Bronchial epithelial cell (primary cell): ENCODE results near the gene POLR2J3. TPM values are rescaled to one million over a fixed set of nuclear protein-coding genes. Genes with fewer than 3 reads are reported as not detected.
"Not testable (repeated sequence)": the region's sequence is repeated elsewhere in the genome, so short reads cannot be mapped to it uniquely, and the experiment has no call there.

Source experiments
- DNase-seq: peaks from one replicate; pipeline ENCODE4 v3.0.0-alpha.2; 2010; ENCODE audit warnings: low read depth
- FAIRE-seq: peaks from 2 replicates; lab custom pipeline; 2011; peaks lifted over from hg19 to GRCh38; lab: Jason Lieb, UNC
- H3K27me3 ChIP-seq: 2 replicates; pipeline ENCODE4 v1.5.1; 2011; ENCODE audit warnings: low read length; ENCODE audit not compliant: control insufficient read depth, insufficient read depth
- H3K36me3 ChIP-seq: 2 replicates; pipeline ENCODE4 v1.5.1; 2011; ENCODE audit warnings: low read length; ENCODE audit not compliant: control insufficient read depth, insufficient read depth
- H3K4me3 ChIP-seq: 2 replicates; pipeline ENCODE4 v1.5.1; 2011; ENCODE audit warnings: mild to moderate bottlenecking, low read depth, low read length, control low read depth
- total RNA-seq: library from RNA; depleted of rRNA; stranded (reverse); fragments of >200 nt; gene quantifications from 2 replicates; pipeline ENCODE4 v1.2.1, GENCODE V29; 2014

Gene POLR2J3
- total RNA-seq, 1 donor from 2014 or later, result 25.5 TPM

DNA sequence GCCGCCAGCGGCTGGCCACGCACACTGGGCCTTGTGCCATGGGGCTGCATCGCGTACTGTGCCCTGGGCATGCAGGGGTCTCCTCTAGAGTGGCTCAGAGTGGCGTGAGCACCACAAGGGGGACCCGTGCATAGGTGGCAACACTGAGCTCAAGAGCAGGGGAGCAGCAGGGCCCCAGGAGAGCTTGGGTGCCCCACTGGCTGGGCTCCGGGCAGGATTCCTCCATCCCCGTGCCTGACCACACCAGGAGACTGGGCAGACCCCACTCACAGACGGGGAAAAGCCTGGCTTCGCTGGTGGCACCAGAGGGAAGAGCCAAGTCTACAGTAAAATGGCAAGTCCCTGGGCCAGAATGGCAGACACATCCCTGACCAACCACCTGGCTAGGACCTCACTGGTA is 3.8 kb downstream of the POLR2J3 start:
- not testable (repeated sequence) for DNase-seq, H3K36me3 ChIP-seq, H3K27me3 ChIP-seq, H3K4me3 ChIP-seq, FAIRE-seq

DNA sequence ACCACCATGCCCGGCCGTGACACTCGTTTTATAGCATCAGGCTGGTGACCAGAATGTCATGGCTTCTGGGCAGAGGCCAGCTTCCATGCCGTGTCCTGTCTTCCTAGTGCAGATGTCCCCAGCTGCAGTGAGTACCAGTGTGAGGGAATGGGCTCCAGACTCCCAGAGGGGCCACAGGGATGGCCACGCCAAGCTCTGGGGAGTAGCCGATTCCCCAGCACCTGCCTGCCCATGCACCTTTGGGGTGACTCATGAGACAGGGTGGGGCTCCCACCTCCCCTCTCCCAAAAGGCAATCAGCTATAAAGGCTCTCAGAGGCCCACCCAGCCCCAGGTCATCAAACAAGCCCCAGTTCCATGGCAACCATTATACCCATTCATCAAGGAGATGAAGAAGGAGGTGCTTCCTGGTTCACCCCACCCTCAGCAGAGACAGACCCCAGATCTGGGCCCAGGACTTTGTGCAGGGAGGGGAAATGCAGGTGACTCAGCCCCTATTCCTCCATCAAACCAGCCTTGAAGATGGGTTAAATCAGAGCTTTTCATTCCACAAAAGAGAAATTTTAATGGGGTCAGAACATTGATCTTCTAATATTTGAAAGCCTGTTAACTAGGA is 21.5 kb downstream of the POLR2J3 start, which contains the start of gene SPDYE2:
Gene SPDYE2, plus strand, starts transcription at position 419 of the 615 bp plus-strand sequence. CDS start 2,030 bp downstream, outside the sequence.
- H3K36me3 ChIP-seq, H3K27me3 ChIP-seq, FAIRE-seq, H3K4me3 ChIP-seq, DNase-seq: not testable (repeated sequence)

DNA sequence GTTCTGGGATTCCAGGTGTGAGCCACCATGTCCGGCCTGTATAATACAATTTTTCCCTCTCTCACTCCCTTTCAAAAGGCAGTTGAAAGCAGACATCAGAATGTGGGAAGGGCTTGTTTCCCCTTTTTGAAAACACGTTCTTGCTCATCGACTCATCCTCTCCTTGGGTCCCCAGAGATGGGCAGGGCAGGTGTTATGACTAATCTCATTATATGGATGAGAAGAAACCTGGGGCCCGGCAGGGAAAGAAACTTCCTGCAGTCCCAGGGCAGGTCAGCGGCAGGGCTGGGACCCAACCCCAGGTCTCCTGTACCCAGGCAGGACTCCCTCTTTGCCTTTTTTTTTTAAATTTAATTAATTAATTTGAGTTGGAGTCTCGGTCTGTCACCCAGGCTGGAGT is 26.0 kb downstream of the POLR2J3 start:
- H3K27me3 ChIP-seq, FAIRE-seq: not testable (repeated sequence)

GRCh38 chr7:102545288-102545687 is 27.1 kb downstream of the POLR2J3 start:
- H3K36me3 ChIP-seq, FAIRE-seq: not testable (repeated sequence)

More for the DNA sequence above, 26.0 kb downstream of the POLR2J3 start:
- not testable (repeated sequence) for DNase-seq, H3K4me3 ChIP-seq, H3K36me3 ChIP-seq

DNA sequence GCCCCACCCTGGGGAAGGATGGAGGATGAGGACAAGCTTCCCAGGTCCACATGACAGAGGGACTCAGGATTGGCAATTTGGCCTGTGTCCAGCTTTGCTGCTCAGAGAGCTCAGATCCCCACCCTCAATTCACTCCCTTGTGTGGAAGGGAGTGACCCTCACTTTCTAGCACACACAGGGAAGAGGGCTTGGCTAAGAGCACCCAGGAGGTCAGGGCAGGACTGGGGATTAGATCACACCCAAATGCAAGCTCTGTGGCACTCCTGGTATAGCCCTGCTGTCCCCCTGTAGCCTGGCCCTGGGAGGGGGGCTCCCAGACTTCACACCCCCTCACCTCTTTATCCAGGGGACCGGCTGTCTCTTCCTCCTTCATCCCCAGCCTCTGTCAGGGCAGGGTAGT is 28.0 kb downstream of the POLR2J3 start:
- not testable (repeated sequence) for H3K4me3 ChIP-seq, H3K36me3 ChIP-seq, H3K27me3 ChIP-seq, DNase-seq, FAIRE-seq

More at GRCh38 chr7:102545288-102545687, 27.1 kb downstream of the POLR2J3 start:
- not testable (repeated sequence) for H3K4me3 ChIP-seq, DNase-seq, H3K27me3 ChIP-seq

- not testable (repeated sequence) for H3K27me3 ChIP-seq, DNase-seq, H3K4me3 ChIP-seq, FAIRE-seq, H3K36me3 ChIP-seq
Observed at GRCh38 chr7:102543596-102543995, 28.8 kb downstream of the POLR2J3 start, which contains the start of gene UPK3BL2. Gene UPK3BL2 (minus strand): TSS chr7:102543696. CDS start chr7:102543636, 60 bp downstream.

GRCh38 chr7:102542771-102543170 is 29.6 kb downstream of the POLR2J3 start:
- H3K4me3 ChIP-seq, H3K36me3 ChIP-seq, FAIRE-seq, DNase-seq, H3K27me3 ChIP-seq: not testable (repeated sequence)

DNA sequence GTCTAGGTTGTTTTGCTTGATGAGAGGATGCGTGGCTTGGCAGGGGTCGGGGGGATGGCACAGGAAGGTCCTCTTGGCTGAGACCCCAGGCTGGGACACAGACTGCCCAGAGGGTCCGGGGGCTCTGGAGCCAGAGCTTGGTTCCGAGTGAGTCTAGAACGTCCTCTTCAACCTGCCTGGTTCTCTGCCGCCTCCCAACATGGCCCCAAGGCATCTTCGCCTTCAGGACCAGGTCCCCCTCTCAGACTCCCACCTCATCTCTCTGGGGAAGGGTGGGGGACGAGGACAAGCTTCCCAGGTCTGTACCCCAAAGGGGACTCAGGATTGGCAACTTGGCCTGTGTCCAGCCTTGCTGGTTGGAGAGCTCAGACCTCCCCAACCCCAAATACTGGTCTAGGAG is 30.3 kb downstream of the POLR2J3 start:
- H3K36me3 ChIP-seq, FAIRE-seq, H3K27me3 ChIP-seq, H3K4me3 ChIP-seq, DNase-seq: not testable (repeated sequence)

DNA sequence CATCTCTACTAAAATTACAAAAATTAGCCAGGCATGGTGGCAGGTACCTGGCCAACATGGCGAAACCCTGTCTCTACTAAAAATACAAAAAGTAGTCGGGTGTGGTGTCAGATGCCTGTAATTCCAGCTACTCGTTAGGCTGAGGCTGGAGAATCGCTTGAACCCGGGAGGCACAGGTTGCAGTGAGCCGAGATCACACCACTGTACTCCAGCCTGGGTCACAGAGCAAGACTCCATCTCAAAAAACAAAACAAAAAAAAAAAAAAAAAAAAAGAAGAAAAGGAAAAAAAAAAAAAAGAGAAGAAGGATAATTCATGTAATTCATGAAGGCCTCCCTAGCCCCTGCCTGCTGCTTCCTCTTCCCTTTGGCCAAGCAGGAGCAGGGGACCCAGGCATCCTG is 31.8 kb downstream of the POLR2J3 start:
- H3K36me3 ChIP-seq, FAIRE-seq, H3K27me3 ChIP-seq, DNase-seq, H3K4me3 ChIP-seq: not testable (repeated sequence)

- not testable (repeated sequence) for FAIRE-seq, H3K36me3 ChIP-seq, H3K27me3 ChIP-seq, H3K4me3 ChIP-seq, DNase-seq
Observed at GRCh38 chr7:102535062-102535615, 37.2 kb downstream of the POLR2J3 start.

DNA sequence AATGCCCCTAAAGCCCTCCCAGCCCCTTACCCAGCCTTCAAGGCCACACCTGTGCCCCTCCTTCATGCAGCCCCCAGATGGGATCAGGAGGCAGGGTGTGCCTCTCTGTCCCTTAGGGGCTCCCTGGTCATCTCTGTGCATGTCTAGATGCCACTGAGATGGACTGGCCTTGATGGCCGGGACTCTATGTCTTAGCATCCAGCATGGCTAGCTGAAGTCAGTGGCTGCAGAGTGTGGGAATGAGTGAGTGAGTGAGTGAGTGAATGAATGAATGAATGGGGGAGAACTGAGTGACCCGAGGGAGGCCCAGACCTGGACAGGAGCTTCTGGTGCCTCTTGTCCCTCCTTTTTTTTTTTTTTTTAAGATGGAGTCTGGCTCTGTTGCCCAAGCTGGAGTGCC is 40.3 kb downstream of the POLR2J3 start:
- not testable (repeated sequence) for DNase-seq, H3K36me3 ChIP-seq, H3K4me3 ChIP-seq, H3K27me3 ChIP-seq, FAIRE-seq

GRCh38 chr7:102531583-102531982 is 40.8 kb downstream of the POLR2J3 start:
- not testable (repeated sequence) for H3K27me3 ChIP-seq, DNase-seq, H3K36me3 ChIP-seq, FAIRE-seq, H3K4me3 ChIP-seq

DNA sequence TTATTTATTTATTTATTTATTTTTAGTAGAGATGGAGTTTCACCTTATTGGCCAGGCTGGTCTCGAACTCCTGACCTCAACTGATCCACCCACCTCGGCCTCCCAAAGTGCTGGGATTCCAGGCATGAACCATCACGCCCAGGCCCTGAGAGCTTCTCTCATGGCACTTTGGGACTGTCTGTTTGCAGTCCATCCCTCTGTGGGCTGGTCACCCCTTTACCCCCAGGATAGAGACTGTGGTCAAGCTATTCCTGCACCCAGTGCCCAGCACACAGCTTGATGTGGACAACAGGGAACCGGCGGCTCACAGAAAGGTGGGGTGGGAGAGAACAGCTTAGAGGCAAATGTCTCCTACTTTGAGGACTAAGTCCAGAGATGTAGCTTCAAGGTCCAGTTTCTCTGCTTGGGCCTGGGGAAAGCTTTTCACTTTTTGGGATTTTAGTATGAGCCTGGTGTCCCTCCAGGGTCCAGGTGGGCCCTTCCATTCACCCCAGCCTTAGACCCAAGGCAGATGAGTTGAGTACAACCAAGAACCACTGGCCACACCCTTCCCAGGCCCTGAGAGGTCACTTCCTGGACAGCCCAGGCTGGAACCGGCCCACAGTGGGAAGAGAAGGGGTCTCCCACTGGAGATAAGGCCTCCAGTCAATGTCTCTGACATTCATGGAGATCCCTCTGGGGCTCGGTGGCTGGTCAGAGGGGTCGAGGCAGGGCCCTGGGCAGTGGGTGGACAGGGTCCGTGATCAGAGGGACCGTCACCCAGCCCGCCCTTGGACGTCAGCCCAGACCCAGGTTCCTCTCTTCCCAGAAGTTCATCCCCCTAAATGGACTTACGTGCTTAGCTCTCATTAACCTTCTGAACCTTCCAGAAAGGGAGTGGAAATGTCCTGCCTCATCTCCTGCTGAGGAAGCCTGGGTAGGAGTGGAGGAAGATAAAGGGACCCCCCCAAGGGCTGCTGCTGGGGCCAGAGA is 44.3 kb downstream of the POLR2J3 start:
- not testable (repeated sequence) for DNase-seq, H3K4me3 ChIP-seq, H3K36me3 ChIP-seq, FAIRE-seq, H3K27me3 ChIP-seq

DNA sequence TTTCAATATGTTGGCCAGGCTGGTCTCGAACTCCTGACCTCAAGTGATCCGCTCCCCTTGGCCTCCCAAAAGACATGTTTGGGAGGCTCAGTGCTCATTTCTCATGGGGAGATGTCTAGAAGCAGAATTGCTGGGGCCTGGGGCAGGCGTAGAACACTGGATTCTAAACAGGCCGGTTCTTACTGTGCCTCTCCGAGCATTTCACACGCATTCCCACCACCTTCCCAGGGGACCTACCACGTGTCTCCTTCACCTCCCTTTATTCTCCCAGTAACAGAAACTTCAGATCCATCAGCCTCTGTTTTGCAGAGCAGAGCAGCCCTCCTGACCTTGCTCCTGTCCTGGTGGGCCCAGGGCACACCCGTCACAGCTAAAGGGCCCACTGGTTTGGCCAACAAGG is 45.2 kb downstream of the POLR2J3 start:
- FAIRE-seq, H3K36me3 ChIP-seq, H3K27me3 ChIP-seq, H3K4me3 ChIP-seq, DNase-seq: not testable (repeated sequence)
